ENCODE data around the gene RASSF8.
"Not testable (repeated sequence)": the region's sequence is repeated elsewhere in the genome, so short reads cannot be mapped to it uniquely, and the experiment has no call there.

Gene RASSF8

GRCh38 chr12:26031827-26032226, 73.3 kb downstream of the RASSF8 start:
- DNase-seq = no peak

- DNase-seq = no peak
Observed at GRCh38 chr12:26032290-26032689, 73.8 kb downstream of the RASSF8 start.

GRCh38 chr12:26032719-26033241, 74.3 kb downstream of the RASSF8 start:
- DNase-seq = no peak

- no peak for DNase-seq
Observed at GRCh38 chr12:26034371-26035142, 76.1 kb downstream of the RASSF8 start.

- no peak for DNase-seq
Observed at GRCh38 chr12:26036877-26037276, 78.4 kb downstream of the RASSF8 start.

- DNase-seq = no peak
Observed at GRCh38 chr12:26037615-26038220, 79.2 kb downstream of the RASSF8 start.

GRCh38 chr12:26042645-26043044, 84.2 kb downstream of the RASSF8 start:
- DNase-seq = no peak

- no peak for DNase-seq
Observed at GRCh38 chr12:26043135-26044006, 84.9 kb downstream of the RASSF8 start.

- no peak for DNase-seq
Observed at GRCh38 chr12:26044007-26044394, 85.5 kb downstream of the RASSF8 start.

GRCh38 chr12:26044592-26044991, 86.1 kb downstream of the RASSF8 start:
- no peak for DNase-seq

- no peak for DNase-seq
Observed at GRCh38 chr12:26046203-26046602, 87.7 kb downstream of the RASSF8 start.

GRCh38 chr12:26046906-26047305, 88.4 kb downstream of the RASSF8 start:
- no peak for DNase-seq

GRCh38 chr12:26047401-26048226, 89.1 kb downstream of the RASSF8 start:
- no peak for DNase-seq

- no peak for DNase-seq
Observed at GRCh38 chr12:26052652-26053051, 94.2 kb downstream of the RASSF8 start.

GRCh38 chr12:26054383-26054782, 95.9 kb downstream of the RASSF8 start:
- DNase-seq = no peak

- no peak for DNase-seq
Observed at GRCh38 chr12:26055087-26055486, 96.6 kb downstream of the RASSF8 start.

- DNase-seq = no peak
Observed at GRCh38 chr12:26056335-26056734, 97.9 kb downstream of the RASSF8 start.

- DNase-seq = not testable (repeated sequence)
Observed at GRCh38 chr12:26057271-26057670, 98.8 kb downstream of the RASSF8 start.

- no peak for DNase-seq
Observed at GRCh38 chr12:26058308-26058707, 99.8 kb downstream of the RASSF8 start.

- no peak for DNase-seq
Observed at GRCh38 chr12:26058818-26059217, 100.3 kb downstream of the RASSF8 start.

- DNase-seq = no peak
Observed at GRCh38 chr12:26062006-26062405, 103.5 kb downstream of the RASSF8 start.

- DNase-seq = no peak
Observed at GRCh38 chr12:26062566-26062965, 104.1 kb downstream of the RASSF8 start.

GRCh38 chr12:26065451-26065850, 107.0 kb downstream of the RASSF8 start:
- DNase-seq = no peak

All from hematopoietic multipotent progenitor cell treated with erythropoietin and hydrocortisone succinate and interleukin-3 and kit ligand, for 6 days (in vitro differentiated cells).